ENCODE data around the gene TRIM66. TPM values are rescaled to one million over a fixed set of nuclear protein-coding genes. Genes with fewer than 3 reads are reported as not detected.

Gene TRIM66
- total RNA-seq, 4 donors from 2014 or later, result 11.7 to 19.7 (median 14.3) TPM

DNA sequence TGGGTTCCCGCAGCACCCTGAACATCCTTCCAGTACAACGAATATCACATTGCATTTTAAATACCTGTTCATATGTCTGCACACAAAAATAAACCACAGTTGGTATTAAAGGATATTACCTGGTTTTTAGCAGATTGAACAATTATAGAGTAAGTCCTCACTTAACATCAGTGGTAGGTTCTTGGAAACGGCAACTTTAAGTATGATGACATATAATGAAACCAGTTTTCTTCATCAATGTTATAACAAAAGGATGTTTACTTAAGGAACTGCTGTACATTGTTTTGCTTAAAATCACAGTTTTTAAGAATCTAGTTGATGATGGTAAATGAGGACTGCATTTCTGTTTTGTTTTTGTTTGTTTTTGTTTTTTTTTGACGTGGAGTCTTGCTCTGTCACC lies 28.0 kb downstream of the TRIM66 start:
- WGBS, 2 donors (ENCODE audit: low coverage in 1 of 2), result 74 to 79% methylated on average over 4 of the region's 4 CpGs
- in situ Hi-C loops (cut with MboI; ENCODE audit: low pct_ligation_motif_present in 1 of 4, low pct_unique_long_range_greater_than_20kb in 1 of 4, low sequenced_read_pairs in 3 of 4), result no loop called here
- Histone ChIP-seq H3K4me1 (no peaks in the 10 kb centered on the region), H3K4me3 (no peak overlapping the region), H3K27ac (no peak overlapping the region), H3K36me3 (no peaks in the 10 kb centered on the region), H3K9me3 (no peaks in the 10 kb centered on the region), H3K27me3 (no peaks in the 10 kb centered on the region)
- DNase-seq, result no peak
- TF ChIP-seq EP300 (IDR thresholded peaks at IDR 0.05; ENCODE audit: low read depth) (no peak), POLR2A (IDR thresholded peaks at IDR 0.05) (no peak)
- intact Hi-C loops (cut with DNase I; ENCODE audit: low total_unique reads), result no loop called here

- Histone ChIP-seq H3K36me3 (peaks cover 0 to 4% (median 0%) of the 10 kb centered on the region in 4 donors), H3K4me1 (no peaks in the 10 kb centered on the region), H3K4me3 (no peak overlapping the region), H3K27me3 (no peaks in the 10 kb centered on the region), H3K9me3 (no peaks in the 10 kb centered on the region), H3K27ac (peak overlapping the region in 1 of 4 donors; percentile 30)
- no peak for TF ChIP-seq POLR2A (IDR thresholded peaks at IDR 0.05)
- TF ChIP-seq CTCF (IDR thresholded peaks at IDR 0.05), result no peak
- no peak for TF ChIP-seq POLR2AphosphoS5 (IDR thresholded peaks at IDR 0.05)
- no peak for TF ChIP-seq EP300 (IDR thresholded peaks at IDR 0.05; ENCODE audit: low read depth)
- 70% methylated on average over 3 of the region's 3 CpGs; no CpG with 5 or more reads in 1 of the 2 donors for WGBS, 2 donors (ENCODE audit: low coverage in 1 of 2)
- intact Hi-C loops (cut with DNase I; ENCODE audit: low total_unique reads), result no loop called here
- in situ Hi-C loops (cut with MboI; ENCODE audit: low pct_ligation_motif_present in 1 of 4, low pct_unique_long_range_greater_than_20kb in 1 of 4, low sequenced_read_pairs in 3 of 4), result no loop called here
- DNase-seq, result no peak
Measured at GRCh38 chr11:8652140-8652539, 30.3 kb downstream of the TRIM66 start.

DNA sequence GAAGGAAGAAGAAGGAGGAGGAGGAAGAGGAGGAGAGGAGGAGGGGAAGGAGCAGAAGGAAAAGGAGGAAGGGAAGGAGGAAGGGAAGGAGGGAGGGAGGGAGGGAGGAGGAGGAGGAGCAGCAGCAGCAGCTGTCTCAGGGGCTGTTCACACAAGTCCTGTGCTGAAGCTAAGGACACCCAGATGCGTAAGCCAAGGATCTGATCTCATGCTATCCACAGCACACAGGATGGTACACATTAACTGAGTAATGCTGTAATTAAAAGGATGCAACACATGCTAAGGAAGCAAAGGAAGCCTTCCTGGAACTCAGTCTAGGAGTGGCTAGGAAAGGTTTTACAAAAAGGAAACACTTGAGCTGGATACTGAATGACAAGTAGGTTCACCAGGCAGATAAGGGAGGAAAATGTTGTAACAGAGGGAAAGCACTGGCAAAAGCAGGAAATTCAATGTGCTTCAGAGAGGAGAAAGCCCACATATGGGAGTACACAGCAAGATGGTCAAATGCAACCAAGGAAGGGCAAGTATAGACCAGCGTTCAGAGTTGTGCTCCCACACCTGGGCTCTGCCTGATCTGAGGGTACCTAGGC lies 32.0 kb downstream of the TRIM66 start:
- H3K4me3 ChIP-seq, result no peak overlapping the region
- in situ Hi-C loops (cut with MboI; ENCODE audit: low pct_ligation_motif_present in 1 of 4, low pct_unique_long_range_greater_than_20kb in 1 of 4, low sequenced_read_pairs in 3 of 4) (no loop called here), intact Hi-C loops (cut with DNase I; ENCODE audit: low total_unique reads) (no loop called here)
- no peak overlapping the region for H3K27ac ChIP-seq
- H3K9me3 ChIP-seq, result no peaks in the 10 kb centered on the region
- H3K4me1 ChIP-seq, result no peaks in the 10 kb centered on the region
- WGBS, 2 donors (ENCODE audit: low coverage in 1 of 2), result 93 to 97% methylated on average over 2 of the region's 2 CpGs
- no peak for TF ChIP-seq EP300 (IDR thresholded peaks at IDR 0.05; ENCODE audit: low read depth)
- no peak for TF ChIP-seq POLR2AphosphoS5 (IDR thresholded peaks at IDR 0.05)
- no peak for TF ChIP-seq CTCF (IDR thresholded peaks at IDR 0.05)
- no peak for TF ChIP-seq POLR2A (IDR thresholded peaks at IDR 0.05)
- no peaks in the 10 kb centered on the region for H3K27me3 ChIP-seq
- peaks cover 0 to 10% (median 2%) of the 10 kb centered on the region in 4 donors for H3K36me3 ChIP-seq
- no peak for DNase-seq

DNA sequence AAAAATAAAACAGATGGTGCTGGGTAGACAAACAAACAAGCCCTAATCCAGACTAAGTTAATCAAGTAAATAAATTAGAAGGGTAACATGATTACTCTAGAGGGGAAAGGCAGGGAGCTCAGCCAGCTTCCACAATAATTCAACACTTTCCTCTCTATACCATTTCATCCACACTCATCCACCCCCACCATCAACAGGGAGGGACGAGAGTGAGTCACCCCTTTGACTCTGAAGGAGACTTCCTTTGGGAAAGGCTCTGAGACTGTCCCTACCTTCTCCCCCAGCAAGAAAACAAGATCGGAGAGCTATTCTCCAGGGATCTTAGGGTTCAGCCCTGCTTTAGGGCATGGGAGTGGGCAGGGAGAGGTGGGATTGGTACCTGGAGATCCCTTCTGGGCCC lies 33.1 kb downstream of the TRIM66 start:
- Histone ChIP-seq H3K9me3 (no peaks in the 10 kb centered on the region), H3K27me3 (no peaks in the 10 kb centered on the region), H3K4me3 (no peak overlapping the region), H3K36me3 (peaks cover 0 to 20% (median 2%) of the 10 kb centered on the region in 4 donors), H3K27ac (no peak overlapping the region), H3K4me1 (no peaks in the 10 kb centered on the region)
- no peak for DNase-seq
- in situ Hi-C loops (cut with MboI; ENCODE audit: low pct_ligation_motif_present in 1 of 4, low pct_unique_long_range_greater_than_20kb in 1 of 4, low sequenced_read_pairs in 3 of 4), result no loop called here
- TF ChIP-seq CTCF (IDR thresholded peaks at IDR 0.05) (no peak), POLR2AphosphoS5 (IDR thresholded peaks at IDR 0.05) (no peak), EP300 (IDR thresholded peaks at IDR 0.05; ENCODE audit: low read depth) (no peak), POLR2A (IDR thresholded peaks at IDR 0.05) (no peak)
- WGBS, 2 donors (ENCODE audit: low coverage in 1 of 2), result 62 to 78% methylated on average over 2 of the region's 2 CpGs
- intact Hi-C loops (cut with DNase I; ENCODE audit: low total_unique reads), result no loop called here

DNA sequence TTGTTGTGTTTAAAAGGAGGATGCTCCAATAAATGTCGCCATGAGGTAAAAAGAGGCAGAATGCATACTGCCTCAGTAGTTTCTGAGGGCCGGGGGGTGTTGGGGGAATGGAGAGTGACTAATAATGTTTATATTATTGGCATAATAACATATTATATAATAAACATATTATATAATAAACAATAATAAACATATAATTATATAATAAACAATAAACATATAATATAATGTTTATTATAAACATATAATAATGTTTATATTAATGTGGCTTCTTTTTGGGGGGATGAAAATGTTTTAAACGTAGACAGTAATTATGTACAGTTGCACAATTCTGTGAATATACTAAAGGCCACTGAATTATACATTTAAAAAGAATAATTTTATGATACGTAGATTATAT lies 35.6 kb downstream of the TRIM66 start:
- DNase-seq, result no peak
- TF ChIP-seq EP300 (IDR thresholded peaks at IDR 0.05; ENCODE audit: low read depth) (no peak), POLR2AphosphoS5 (IDR thresholded peaks at IDR 0.05) (no peak), CTCF (IDR thresholded peaks at IDR 0.05) (no peak), POLR2A (IDR thresholded peaks at IDR 0.05) (no peak)
- peaks cover 0 to 20% (median 2%) of the 10 kb centered on the region in 4 donors for H3K36me3 ChIP-seq
- no peaks in the 10 kb centered on the region for H3K27me3 ChIP-seq
- no peak overlapping the region for H3K4me3 ChIP-seq
- intact Hi-C loops (cut with DNase I; ENCODE audit: low total_unique reads) (no loop called here), in situ Hi-C loops (cut with MboI; ENCODE audit: low pct_ligation_motif_present in 1 of 4, low pct_unique_long_range_greater_than_20kb in 1 of 4, low sequenced_read_pairs in 3 of 4) (no loop called here)
- no peaks in the 10 kb centered on the region for H3K4me1 ChIP-seq
- 92 to 97% methylated on average over 4 of the region's 4 CpGs for WGBS, 2 donors (ENCODE audit: low coverage in 1 of 2)
- H3K9me3 ChIP-seq, result no peaks in the 10 kb centered on the region
- H3K27ac ChIP-seq, result no peak overlapping the region
